ENCODE data around the gene PLEKHD1.

GRCh38 chr14:69501423-69501838 is 16.9 kb downstream of the PLEKHD1 start:
- TF ChIP-seq ZFP3 (CRISPR knock-in tag; IDR thresholded peaks at IDR 0.05) (no peak), ESRRG (CRISPR knock-in tag; IDR thresholded peaks at IDR 0.05) (no peak), TCF4 (CRISPR knock-in tag; IDR thresholded peaks at IDR 0.05; ENCODE audit: borderline replicate concordance) (no peak), ZNF70 (CRISPR knock-in tag; IDR thresholded peaks at IDR 0.05) (no peak), ARNTL (CRISPR knock-in tag; IDR thresholded peaks at IDR 0.05; ENCODE audit: borderline replicate concordance, low read depth) (no peak)
